Parathyroid adenoma (tissue), 2 donors: Measurements from ENCODE around the gene RMDN3.

Experiments used
- H2AFZ ChIP-seq: fragments of 300-600 bp; sonication (generic); one replicate; pipeline ENCODE4 v1.7.0; 2017; ENCODE audit warnings: antibody characterized with exemption, mild to moderate bottlenecking
- H3K27ac ChIP-seq: fragments of 300-600 bp; sonication (generic); one replicate; pipeline ENCODE4 v1.7.0; 2017
- H3K27me3 ChIP-seq: fragments of 300-600 bp; sonication (generic); one replicate; pipeline ENCODE4 v1.7.0; 2017; ENCODE audit warnings: low read length; ENCODE audit not compliant: control insufficient read depth, insufficient read depth
- H3K36me3 ChIP-seq: fragments of 300-600 bp; sonication (generic); one replicate; pipeline ENCODE4 v1.7.0; 2017; ENCODE audit warnings: low read length; ENCODE audit not compliant: control insufficient read depth, insufficient read depth
- H3K4me1 ChIP-seq: fragments of 300-600 bp; sonication (generic); one replicate; pipeline ENCODE4 v1.7.0; 2017; ENCODE audit warnings: control low read depth
- H3K4me2 ChIP-seq: fragments of 300-600 bp; sonication (generic); one replicate; pipeline ENCODE4 v1.7.0; 2017; ENCODE audit warnings: low read length
- H3K4me3 ChIP-seq: fragments of 300-600 bp; sonication (generic); one replicate; pipeline ENCODE4 v1.7.0; 2017; ENCODE audit warnings: low read depth, low read length
- H3K79me2 ChIP-seq: fragments of 300-600 bp; sonication (generic); one replicate; pipeline ENCODE4 v1.7.0; 2017; ENCODE audit warnings: control low read depth
- H3K9ac ChIP-seq: fragments of 300-600 bp; sonication (generic); one replicate; pipeline ENCODE4 v1.7.0; 2017; ENCODE audit warnings: mild to moderate bottlenecking
- H3K9me3 ChIP-seq: fragments of 300-600 bp; sonication (generic); one replicate; pipeline ENCODE4 v1.7.0; 2017; ENCODE audit warnings: low read length; ENCODE audit not compliant: control insufficient read depth
- TF ChIP-seq, protein P1 (sequence below): fragments of 300-600 bp; sonication (generic); IDR thresholded peaks from one replicate; pipeline ENCODE4 v1.7.0; 2017; ENCODE audit warnings: antibody characterized with exemption, mild to moderate bottlenecking
- donor health status: primary hyperparathyroidism.

The RMDN3 gene

DNA sequence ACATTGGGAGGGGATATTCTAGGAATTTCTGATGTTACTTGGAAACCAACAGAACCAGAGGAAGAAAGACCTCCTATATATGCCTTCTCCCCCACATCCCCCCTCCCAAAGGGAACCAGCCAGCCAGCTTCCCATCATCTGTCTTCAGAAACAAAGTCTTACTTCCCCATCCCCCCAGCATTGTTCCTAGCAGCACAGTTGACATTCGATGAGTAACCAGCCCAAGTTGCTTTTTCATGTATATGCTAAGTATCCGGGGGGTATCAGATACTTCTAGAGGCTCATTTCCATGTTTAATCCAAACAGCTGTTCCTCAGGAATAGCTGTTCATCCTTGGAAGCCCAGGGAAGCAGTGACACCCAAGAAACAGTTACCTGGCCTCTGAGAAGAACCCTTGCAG, 16.0 kb downstream of the RMDN3 start:
- Histone ChIP-seq H2AFZ (no peak overlapping the region), H3K27me3 (no peaks in the 10 kb centered on the region), H3K4me2 (no peak overlapping the region), H3K36me3 (no peaks in the 10 kb centered on the region), H3K4me1 (no peaks in the 10 kb centered on the region), H3K27ac (no peak overlapping the region), H3K9me3 (no peaks in the 10 kb centered on the region), H3K4me3 (no peak overlapping the region), H3K9ac (no peak overlapping the region), H3K79me2 (no peaks in the 10 kb centered on the region)
- TF ChIP-seq, protein P1, sequence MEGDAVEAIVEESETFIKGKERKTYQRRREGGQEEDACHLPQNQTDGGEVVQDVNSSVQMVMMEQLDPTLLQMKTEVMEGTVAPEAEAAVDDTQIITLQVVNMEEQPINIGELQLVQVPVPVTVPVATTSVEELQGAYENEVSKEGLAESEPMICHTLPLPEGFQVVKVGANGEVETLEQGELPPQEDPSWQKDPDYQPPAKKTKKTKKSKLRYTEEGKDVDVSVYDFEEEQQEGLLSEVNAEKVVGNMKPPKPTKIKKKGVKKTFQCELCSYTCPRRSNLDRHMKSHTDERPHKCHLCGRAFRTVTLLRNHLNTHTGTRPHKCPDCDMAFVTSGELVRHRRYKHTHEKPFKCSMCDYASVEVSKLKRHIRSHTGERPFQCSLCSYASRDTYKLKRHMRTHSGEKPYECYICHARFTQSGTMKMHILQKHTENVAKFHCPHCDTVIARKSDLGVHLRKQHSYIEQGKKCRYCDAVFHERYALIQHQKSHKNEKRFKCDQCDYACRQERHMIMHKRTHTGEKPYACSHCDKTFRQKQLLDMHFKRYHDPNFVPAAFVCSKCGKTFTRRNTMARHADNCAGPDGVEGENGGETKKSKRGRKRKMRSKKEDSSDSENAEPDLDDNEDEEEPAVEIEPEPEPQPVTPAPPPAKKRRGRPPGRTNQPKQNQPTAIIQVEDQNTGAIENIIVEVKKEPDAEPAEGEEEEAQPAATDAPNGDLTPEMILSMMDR, result no peak

DNA sequence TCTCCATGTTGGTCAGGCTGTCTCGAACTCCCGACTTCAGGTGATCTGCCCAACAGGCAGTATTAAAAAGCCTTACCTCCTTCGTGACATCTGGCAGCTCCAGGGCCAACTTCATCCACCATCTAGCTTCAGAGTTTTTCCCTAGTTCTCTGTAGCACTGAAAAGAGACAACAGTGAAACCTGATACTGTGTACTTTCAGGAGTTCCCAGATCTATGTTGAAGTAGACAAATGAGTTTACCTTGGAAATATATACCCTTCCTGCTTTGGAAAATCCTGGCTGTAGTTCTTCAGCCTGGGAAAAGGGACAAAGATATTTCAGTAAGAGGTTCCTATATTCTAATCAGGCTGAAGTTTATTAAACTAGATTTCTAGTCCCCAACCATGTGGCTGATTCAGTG, 18.0 kb downstream of the RMDN3 start:
- Histone ChIP-seq H2AFZ (no peak overlapping the region), H3K4me3 (no peak overlapping the region), H3K9ac (no peak overlapping the region), H3K27me3 (no peaks in the 10 kb centered on the region), H3K4me2 (no peak overlapping the region), H3K36me3 (no peaks in the 10 kb centered on the region), H3K27ac (no peak overlapping the region), H3K79me2 (no peaks in the 10 kb centered on the region), H3K9me3 (no peaks in the 10 kb centered on the region), H3K4me1 (no peaks in the 10 kb centered on the region)
- TF ChIP-seq, protein P1, result no peak

DNA sequence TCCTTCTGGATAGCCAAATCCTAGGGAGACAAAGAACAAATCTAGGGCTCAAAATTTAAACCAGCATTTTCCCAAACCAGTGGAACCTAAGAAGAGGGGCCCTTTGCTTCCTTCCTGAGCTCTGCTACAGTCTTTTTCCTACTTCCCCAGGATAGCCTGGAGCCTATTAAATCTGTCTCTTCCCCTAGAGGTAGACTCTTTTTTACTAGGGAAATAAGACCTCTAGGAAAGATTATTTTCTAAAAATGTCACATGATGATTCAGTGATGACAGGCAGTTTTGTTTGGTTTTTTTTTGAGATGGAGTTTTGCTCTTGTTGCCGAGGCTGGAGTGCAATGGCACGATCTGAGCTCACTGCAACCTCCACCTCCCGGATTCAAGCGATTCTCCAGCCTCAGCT, 18.5 kb downstream of the RMDN3 start:
- no peaks in the 10 kb centered on the region for H3K27me3 ChIP-seq
- H3K4me2 ChIP-seq, result no peak overlapping the region
- no peak overlapping the region for H3K9ac ChIP-seq
- TF ChIP-seq, protein P1, result no peak
- no peak overlapping the region for H3K27ac ChIP-seq
- no peaks in the 10 kb centered on the region for H3K36me3 ChIP-seq
- no peak overlapping the region for H2AFZ ChIP-seq
- H3K79me2 ChIP-seq, result no peaks in the 10 kb centered on the region
- no peak overlapping the region for H3K4me3 ChIP-seq
- H3K4me1 ChIP-seq, result no peaks in the 10 kb centered on the region
- no peaks in the 10 kb centered on the region for H3K9me3 ChIP-seq

GRCh38 chr15:40731034-40731433, 24.0 kb downstream of the RMDN3 start:
- TF ChIP-seq, protein P1, result no peak
- Histone ChIP-seq H3K4me3 (no peak overlapping the region), H3K79me2 (no peaks in the 10 kb centered on the region), H3K4me1 (no peaks in the 10 kb centered on the region), H3K27ac (no peak overlapping the region), H3K27me3 (no peaks in the 10 kb centered on the region), H3K9me3 (no peaks in the 10 kb centered on the region), H3K9ac (no peak overlapping the region), H2AFZ (no peak overlapping the region), H3K36me3 (no peaks in the 10 kb centered on the region), H3K4me2 (no peak overlapping the region)

DNA sequence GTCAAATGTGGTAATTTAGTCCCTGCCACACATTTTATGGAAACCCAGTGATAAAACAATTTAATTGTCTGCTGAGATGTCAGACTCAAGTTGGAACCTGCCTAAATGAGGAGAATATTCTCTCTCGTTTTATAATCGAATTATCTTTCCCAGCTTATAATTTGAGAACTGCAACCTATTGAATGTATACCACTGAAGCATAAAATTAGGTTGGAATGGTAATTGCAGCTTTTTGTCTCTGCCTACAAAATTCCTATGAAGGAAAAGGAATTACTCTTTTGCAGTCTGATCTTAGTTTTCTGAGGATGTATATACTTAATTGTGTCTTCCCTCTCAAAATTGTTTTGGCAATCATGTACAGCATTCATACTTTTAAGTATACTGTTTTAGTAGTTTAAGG, 31.1 kb downstream of the RMDN3 start:
- no peak overlapping the region for H3K4me3 ChIP-seq
- no peaks in the 10 kb centered on the region for H3K9me3 ChIP-seq
- no peak overlapping the region for H2AFZ ChIP-seq
- H3K9ac ChIP-seq, result no peak overlapping the region
- H3K4me1 ChIP-seq, result no peaks in the 10 kb centered on the region
- H3K79me2 ChIP-seq, result no peaks in the 10 kb centered on the region
- no peaks in the 10 kb centered on the region for H3K27me3 ChIP-seq
- H3K36me3 ChIP-seq, result no peaks in the 10 kb centered on the region
- TF ChIP-seq, protein P1, result no peak
- H3K27ac ChIP-seq, result no peak overlapping the region
- no peak overlapping the region for H3K4me2 ChIP-seq
